HG02970 (cell line): ENCODE results near the gene CLDN15.
"Not testable (repeated sequence)": the region's sequence is repeated elsewhere in the genome, so short reads cannot be mapped to it uniquely, and the experiment has no call there.

ENCODE experiments used
- ATAC-seq: cut with Tn5 transposase; IDR thresholded peaks from one replicate; pipeline ENCODE4 v1.9.1; 2021; ENCODE audit warnings: mild to moderate bottlenecking, moderate library complexity, moderate number of reproducible peaks; ENCODE audit not compliant: unreplicated experiment, low FRiP score

The CLDN15 gene

GRCh38 chr7:101223528-101223927, 14.1 kb downstream of the CLDN15 start:
- ATAC-seq, result no peak

GRCh38 chr7:101222275-101222830, 15.2 kb downstream of the CLDN15 start:
- ATAC-seq, result no peak

GRCh38 chr7:101220295-101220694, 17.3 kb downstream of the CLDN15 start:
- ATAC-seq, result no peak

- ATAC-seq, result peak; percentile 22
These were observed 19.1 kb downstream of the CLDN15 start for GRCh38 chr7:101218236-101219125.

GRCh38 chr7:101217388-101218235, 20.0 kb downstream of the CLDN15 start, which contains the start of the genes PLOD3 and ZNHIT1:
Gene PLOD3, minus strand, starts transcription at chr7:101217581. Its CDS starts 307 bp downstream, at chr7:101217274.
Gene ZNHIT1, plus strand, starts transcription at chr7:101218165. Its CDS starts 31 bp downstream, at chr7:101218196.
- peak; percentile 71 for ATAC-seq

- peak; percentile 14 for ATAC-seq
These were observed 20.7 kb downstream of the CLDN15 start for GRCh38 chr7:101216860-101217387.

- no peak for ATAC-seq
These were observed 21.4 kb downstream of the CLDN15 start for GRCh38 chr7:101216001-101216859.

- no peak for ATAC-seq
These were observed 25.6 kb downstream of the CLDN15 start for GRCh38 chr7:101212014-101212413.

- ATAC-seq, result no peak
These were observed 26.1 kb downstream of the CLDN15 start for GRCh38 chr7:101211501-101211900.

- ATAC-seq, result no peak
These were observed 27.5 kb downstream of the CLDN15 start for GRCh38 chr7:101210143-101210542.

- no peak for ATAC-seq
These were observed 28.8 kb downstream of the CLDN15 start for GRCh38 chr7:101208794-101209193.

GRCh38 chr7:101207459-101207858, 30.1 kb downstream of the CLDN15 start:
- ATAC-seq, result no peak

GRCh38 chr7:101206665-101207042, 30.9 kb downstream of the CLDN15 start:
- no peak for ATAC-seq

GRCh38 chr7:101205901-101206664, 31.5 kb downstream of the CLDN15 start:
- ATAC-seq, result no peak

GRCh38 chr7:101203740-101204738, 33.6 kb downstream of the CLDN15 start:
- not testable (repeated sequence) for ATAC-seq

- no peak for ATAC-seq
These were observed 35.0 kb downstream of the CLDN15 start for GRCh38 chr7:101202603-101202918.

GRCh38 chr7:101201695-101202602, 35.7 kb downstream of the CLDN15 start:
- ATAC-seq, result no peak
